Measurements from ENCODE around the gene KCNA5.

The KCNA5 gene

DNA sequence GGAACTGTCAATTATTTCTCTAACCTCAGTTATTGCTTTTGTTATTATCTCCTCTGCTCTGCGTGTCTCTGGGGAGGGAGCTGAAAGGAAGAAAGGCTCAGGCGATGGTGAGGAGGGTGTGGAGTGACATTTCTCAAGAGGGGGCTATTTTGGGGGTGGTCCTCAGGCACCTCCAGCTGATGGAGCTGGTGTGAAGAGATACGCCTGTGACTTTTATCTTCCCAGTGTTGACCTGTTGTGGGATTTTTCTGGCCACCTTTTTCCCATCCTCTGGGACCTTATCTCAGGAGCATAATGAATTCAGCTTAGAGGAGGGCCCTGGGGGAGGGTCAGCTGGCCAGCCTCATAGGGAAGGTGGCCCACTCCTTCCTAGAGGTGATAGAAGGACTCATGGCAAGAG lies 26.4 kb downstream of the KCNA5 start:
- DNase-seq (ENCODE audit: insufficient read length, low spot score) = no peak
- FAIRE-seq = no peak
- TF ChIP-seq, protein P1, sequence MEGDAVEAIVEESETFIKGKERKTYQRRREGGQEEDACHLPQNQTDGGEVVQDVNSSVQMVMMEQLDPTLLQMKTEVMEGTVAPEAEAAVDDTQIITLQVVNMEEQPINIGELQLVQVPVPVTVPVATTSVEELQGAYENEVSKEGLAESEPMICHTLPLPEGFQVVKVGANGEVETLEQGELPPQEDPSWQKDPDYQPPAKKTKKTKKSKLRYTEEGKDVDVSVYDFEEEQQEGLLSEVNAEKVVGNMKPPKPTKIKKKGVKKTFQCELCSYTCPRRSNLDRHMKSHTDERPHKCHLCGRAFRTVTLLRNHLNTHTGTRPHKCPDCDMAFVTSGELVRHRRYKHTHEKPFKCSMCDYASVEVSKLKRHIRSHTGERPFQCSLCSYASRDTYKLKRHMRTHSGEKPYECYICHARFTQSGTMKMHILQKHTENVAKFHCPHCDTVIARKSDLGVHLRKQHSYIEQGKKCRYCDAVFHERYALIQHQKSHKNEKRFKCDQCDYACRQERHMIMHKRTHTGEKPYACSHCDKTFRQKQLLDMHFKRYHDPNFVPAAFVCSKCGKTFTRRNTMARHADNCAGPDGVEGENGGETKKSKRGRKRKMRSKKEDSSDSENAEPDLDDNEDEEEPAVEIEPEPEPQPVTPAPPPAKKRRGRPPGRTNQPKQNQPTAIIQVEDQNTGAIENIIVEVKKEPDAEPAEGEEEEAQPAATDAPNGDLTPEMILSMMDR (IDR thresholded peaks at IDR 0.05; ENCODE audit: insufficient read depth, missing control alignments) = no peak

- FAIRE-seq (no peak), DNase-seq (ENCODE audit: insufficient read length, low spot score) (no peak)
- TF ChIP-seq, protein P1 (IDR thresholded peaks at IDR 0.05; ENCODE audit: insufficient read depth, missing control alignments) = no peak
These were observed 27.8 kb downstream of the KCNA5 start for GRCh38 chr12:5071496-5071895.

GRCh38 chr12:5072311-5072710 lies 28.6 kb downstream of the KCNA5 start:
- FAIRE-seq = no peak
- TF ChIP-seq, protein P1 (IDR thresholded peaks at IDR 0.05; ENCODE audit: insufficient read depth, missing control alignments) = no peak
- no peak for DNase-seq (ENCODE audit: insufficient read length, low spot score)

- TF ChIP-seq, protein P1 (IDR thresholded peaks at IDR 0.05; ENCODE audit: insufficient read depth, missing control alignments) = no peak
- FAIRE-seq (no peak), DNase-seq (ENCODE audit: insufficient read length, low spot score) (no peak)
These were observed 29.4 kb downstream of the KCNA5 start for GRCh38 chr12:5073054-5073453.

GRCh38 chr12:5073853-5074252 lies 30.2 kb downstream of the KCNA5 start:
- FAIRE-seq = no peak
- no peak for DNase-seq (ENCODE audit: insufficient read length, low spot score)
- TF ChIP-seq, protein P1 (IDR thresholded peaks at IDR 0.05; ENCODE audit: insufficient read depth, missing control alignments) = peak; percentile 20

- TF ChIP-seq, protein P1 (IDR thresholded peaks at IDR 0.05; ENCODE audit: insufficient read depth, missing control alignments) = no peak
- no peak for DNase-seq (ENCODE audit: insufficient read length, low spot score)
- FAIRE-seq = no peak
These were observed 33.1 kb downstream of the KCNA5 start for GRCh38 chr12:5076761-5077160.

DNA sequence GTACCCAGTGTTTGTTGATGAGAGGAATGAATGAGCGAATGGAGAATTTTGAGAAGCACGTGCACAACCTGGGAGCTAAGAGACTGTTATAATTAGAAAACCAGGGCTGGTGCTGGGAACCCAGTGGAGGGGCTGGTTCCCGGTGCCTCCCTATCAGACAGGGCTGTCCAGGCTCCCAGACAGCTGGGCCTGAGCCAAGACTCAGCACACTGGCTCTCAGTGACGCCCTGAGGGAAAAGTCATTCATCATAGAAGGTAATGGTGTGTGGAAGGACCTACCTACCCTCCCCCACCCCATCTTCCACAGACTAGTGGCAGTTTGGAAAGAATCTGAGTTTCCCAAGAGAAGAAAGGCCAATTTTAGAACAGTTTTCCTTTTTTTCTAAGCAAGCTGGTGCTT lies 34.7 kb downstream of the KCNA5 start:
- FAIRE-seq = no peak
- TF ChIP-seq, protein P1 (IDR thresholded peaks at IDR 0.05; ENCODE audit: insufficient read depth, missing control alignments) = no peak
- no peak for DNase-seq (ENCODE audit: insufficient read length, low spot score)
